HEK293T (cell line): ENCODE measurements around the gene FAM227A.
A peak's percentile ranks its signal among the peaks of the same experiment; 100 is the strongest.

Experiments
- CTCF ChIA-PET: fragments of 350-600 bp; formaldehyde crosslinking; extraction: SDS; loops from one replicate; lab custom pipeline; 2021; ENCODE audit warnings: antibody characterized with exemption, inconsistent platforms; lab: Yijun Ruan, JAX
- POLR2A ChIA-PET: fragments of 350-600 bp; formaldehyde crosslinking; extraction: SDS; loops from one replicate; lab custom pipeline; 2020; ENCODE audit warnings: antibody characterized with exemption, inconsistent platforms; lab: Yijun Ruan, JAX
- DNase-seq: peaks from one replicate; pipeline ENCODE4 v3.0.0; 2012; ENCODE audit warnings: mixed read lengths; ENCODE audit errors: extremely low spot score
- ARNT ChIP-seq: fragments of 450-650 bp; IDR thresholded peaks from 2 replicates; pipeline ENCODE4 v1.6.1; 2017; ENCODE audit warnings: mild to moderate bottlenecking
- BHLHE40 ChIP-seq: fragments of 450-650 bp; IDR thresholded peaks from 2 replicates; pipeline ENCODE4 v1.6.1; 2016; ENCODE audit warnings: mild to moderate bottlenecking, moderate library complexity, borderline replicate concordance
- CTBP1 ChIP-seq: fragments of 450-650 bp; IDR thresholded peaks from 2 replicates; pipeline ENCODE4 v1.6.1; 2016; ENCODE audit warnings: borderline replicate concordance
- ELF4 ChIP-seq: fragments of 450-650 bp; IDR thresholded peaks from 2 replicates; pipeline ENCODE4 v1.6.1; 2017; ENCODE audit warnings: antibody characterized with exemption
- FOXA1 ChIP-seq: fragments of 450-650 bp; IDR thresholded peaks from 2 replicates; pipeline ENCODE4 v1.6.1; 2016; ENCODE audit warnings: mild to moderate bottlenecking
- FOXK2 ChIP-seq: fragments of 450-650 bp; IDR thresholded peaks from 2 replicates; pipeline ENCODE4 v1.6.1; 2016; ENCODE audit warnings: mild to moderate bottlenecking
- FOXM1 ChIP-seq: fragments of 450-650 bp; IDR thresholded peaks from 2 replicates; pipeline ENCODE4 v1.6.1; 2017; ENCODE audit warnings: mild to moderate bottlenecking, borderline replicate concordance
- HDGF ChIP-seq: fragments of 450-650 bp; IDR thresholded peaks from 2 replicates; pipeline ENCODE4 v1.6.1; 2017; ENCODE audit warnings: antibody characterized with exemption, borderline replicate concordance
- L3MBTL2 ChIP-seq: fragments of 450-650 bp; conservative IDR thresholded peaks from 2 replicates; pipeline ENCODE4 v1.6.1; 2016; ENCODE audit warnings: mild to moderate bottlenecking
- LEF1 ChIP-seq: fragments of 450-650 bp; IDR thresholded peaks from 2 replicates; pipeline ENCODE4 v1.6.1; 2017; ENCODE audit warnings: mild to moderate bottlenecking, borderline replicate concordance
- NFRKB ChIP-seq: fragments of 450-650 bp; IDR thresholded peaks from 2 replicates; pipeline ENCODE4 v1.6.1; 2016; ENCODE audit warnings: mild to moderate bottlenecking, moderate library complexity
- SP1 ChIP-seq: fragments of 450-650 bp; IDR thresholded peaks from 2 replicates; pipeline ENCODE4 v1.6.1; 2017
- SUZ12 ChIP-seq: fragments of 450-650 bp; IDR thresholded peaks from 2 replicates; pipeline ENCODE4 v1.6.1; 2016; ENCODE audit warnings: mild to moderate bottlenecking
- TARDBP ChIP-seq: fragments of 450-650 bp; IDR thresholded peaks from 2 replicates; pipeline ENCODE4 v1.6.1; 2016
- ZNF384 ChIP-seq: fragments of 450-650 bp; IDR thresholded peaks from 2 replicates; pipeline ENCODE4 v1.6.1; 2016
- TF ChIP-seq, protein P1 (sequence below): fragments of 450-650 bp; IDR thresholded peaks from 2 replicates; pipeline ENCODE4 v1.6.1; 2016

FAM227A gene

DNA sequence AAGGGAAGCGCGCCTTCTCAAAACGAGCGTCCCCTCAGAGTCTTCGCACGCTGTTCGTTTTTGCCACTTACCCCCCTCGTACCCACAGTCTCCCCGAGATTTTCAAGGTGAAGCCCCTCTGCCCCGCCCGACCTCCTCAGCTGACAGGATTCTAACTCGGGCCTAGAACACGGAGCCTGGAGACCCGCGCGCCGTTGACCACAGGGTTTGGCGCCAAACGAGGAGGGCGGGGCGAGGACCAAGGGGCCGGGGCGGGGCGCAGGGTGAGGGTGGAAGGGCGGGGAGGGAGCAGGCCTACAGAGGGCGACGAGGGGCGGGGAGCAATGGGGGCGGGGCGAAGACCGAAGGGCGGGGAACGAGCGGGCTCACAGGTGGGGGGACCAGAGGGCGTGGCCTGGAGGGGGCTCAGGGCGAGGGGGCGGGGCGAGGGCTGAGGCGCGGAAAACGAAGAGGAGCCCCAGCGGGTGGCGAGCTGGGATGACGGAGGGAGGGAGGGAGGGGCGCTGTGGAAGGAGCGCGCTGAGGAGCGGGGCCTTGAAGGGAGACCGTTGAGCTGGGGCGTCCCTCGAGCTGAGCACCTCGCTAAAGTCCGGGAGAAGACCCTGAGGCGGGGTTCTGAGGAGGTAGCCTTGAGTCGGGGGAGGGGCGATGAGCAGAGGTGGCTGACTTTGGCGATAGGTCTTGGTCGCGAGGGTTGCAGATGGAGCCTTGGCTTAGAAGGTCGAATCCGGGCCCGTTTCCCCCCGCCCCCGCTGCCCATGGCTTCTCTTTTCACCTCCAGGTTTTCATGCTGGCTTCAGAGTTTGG, 86.0 kb downstream of the FAM227A start, which contains the start of gene DMC1:
DMC1 (minus strand) TSS at position 212 of the 807 bp plus-strand sequence. CDS start 1,927 bp downstream, outside the sequence.
- POLR2A ChIA-PET, result interaction anchor here (0.6 to 2.0 kb wide), 7 partner anchors 47 to 169 kb away, joined by 3 to 12 read pairs (median 4); partner anchors contain the start of gene GTPBP1
- DNase-seq, result peak; percentile 100
- CTCF ChIA-PET, result interaction anchor here (0.6 kb wide), 1 partner anchor 51 kb away, joined by 3 read pairs; no protein-coding TSS in a partner anchor
- TF ChIP-seq L3MBTL2 (peak; percentile 88), SP1 (no peak)

DNA sequence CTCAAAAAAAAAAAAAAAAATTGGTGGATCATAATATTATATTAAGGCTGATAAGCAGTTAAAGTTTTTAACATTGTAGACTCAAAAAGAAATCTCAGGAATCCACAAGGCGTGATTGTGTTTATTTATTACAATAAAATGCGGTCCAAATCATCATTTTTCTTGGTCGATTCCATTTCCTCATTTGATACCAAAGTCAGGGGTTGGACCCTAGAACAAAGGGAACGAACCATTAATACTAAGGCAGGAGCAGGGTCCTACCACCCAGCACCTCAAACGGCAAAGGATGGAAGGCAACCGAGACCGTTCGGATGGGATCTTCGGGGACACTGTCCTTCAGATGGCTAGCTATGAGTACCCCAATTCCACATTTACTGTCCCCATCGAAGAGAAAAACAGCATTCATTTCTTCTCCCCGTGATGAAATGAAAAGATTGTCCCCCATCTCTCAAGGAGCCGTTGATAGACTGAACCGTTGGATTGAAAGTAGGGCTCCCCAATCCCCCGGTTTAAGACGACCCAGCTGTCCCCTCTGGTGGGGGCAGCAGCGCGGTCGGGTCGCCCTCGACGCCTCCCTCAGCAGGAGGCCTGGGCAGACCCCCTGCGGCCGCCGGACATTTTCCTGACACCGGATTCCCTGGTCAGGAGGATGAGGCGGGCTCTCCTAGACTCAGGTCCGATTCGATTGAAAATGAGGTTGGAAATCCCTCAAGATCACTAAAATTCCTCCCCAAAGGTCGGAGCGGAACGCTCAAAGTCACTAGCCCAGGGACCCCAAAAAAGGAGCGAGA, 86.8 kb downstream of the FAM227A start:
- peak; percentile 52 for DNase-seq
- TF ChIP-seq ZNF384 (no peak), SP1 (no peak), FOXA1 (no peak), LEF1 (no peak), FOXM1 (no peak), BHLHE40 (no peak), ARNT (no peak), SUZ12 (no peak), ELF4 (no peak), NFRKB (no peak), TARDBP (no peak), HDGF (no peak), L3MBTL2 (no peak), FOXK2 (no peak), CTBP1 (no peak)
- TF ChIP-seq, protein P1, sequence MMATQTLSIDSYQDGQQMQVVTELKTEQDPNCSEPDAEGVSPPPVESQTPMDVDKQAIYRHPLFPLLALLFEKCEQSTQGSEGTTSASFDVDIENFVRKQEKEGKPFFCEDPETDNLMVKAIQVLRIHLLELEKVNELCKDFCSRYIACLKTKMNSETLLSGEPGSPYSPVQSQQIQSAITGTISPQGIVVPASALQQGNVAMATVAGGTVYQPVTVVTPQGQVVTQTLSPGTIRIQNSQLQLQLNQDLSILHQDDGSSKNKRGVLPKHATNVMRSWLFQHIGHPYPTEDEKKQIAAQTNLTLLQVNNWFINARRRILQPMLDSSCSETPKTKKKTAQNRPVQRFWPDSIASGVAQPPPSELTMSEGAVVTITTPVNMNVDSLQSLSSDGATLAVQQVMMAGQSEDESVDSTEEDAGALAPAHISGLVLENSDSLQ, result no peak
- POLR2A ChIA-PET, result interaction anchor here (0.8 to 2.0 kb wide), 3 partner anchors 47 to 106 kb away, joined by 3 to 5 read pairs (median 5); no protein-coding TSS in a partner anchor
- CTCF ChIA-PET, result no interaction called here

DNA sequence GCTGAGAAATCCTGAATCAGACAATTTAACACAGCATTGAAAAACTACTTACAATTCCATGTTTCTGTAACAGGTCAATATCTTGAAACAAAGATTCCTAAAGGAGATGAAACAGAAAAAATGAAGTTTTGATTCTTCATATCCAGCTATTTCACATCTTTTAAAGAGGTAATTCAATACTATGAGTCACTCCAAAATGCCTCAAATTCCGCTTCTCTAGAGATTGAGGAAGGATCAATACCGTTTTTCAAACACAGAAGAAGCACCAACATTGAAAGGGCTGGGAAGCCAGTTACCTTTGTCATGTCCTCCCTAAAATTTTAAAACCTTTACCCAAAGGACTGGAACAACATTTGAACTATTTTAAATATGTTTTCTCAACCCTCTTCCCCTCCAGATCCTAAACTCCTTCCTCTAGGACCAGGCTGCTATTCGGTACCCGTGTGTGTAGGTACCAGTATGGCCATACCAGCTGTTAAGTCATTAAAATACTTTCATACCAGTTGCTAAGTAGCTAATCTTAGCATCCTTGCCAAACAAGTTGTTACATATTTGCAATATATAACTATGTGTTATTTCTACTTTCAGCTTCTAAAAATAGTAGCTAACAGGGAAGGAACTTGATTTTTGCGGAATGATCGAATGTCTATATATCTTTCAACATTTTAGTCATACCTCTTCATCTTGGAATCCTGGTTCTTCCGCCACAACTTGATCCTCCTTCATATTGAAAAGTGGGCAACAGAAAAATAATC, 88.5 kb downstream of the FAM227A start:
- CTCF ChIA-PET, result interaction anchor here (0.8 kb wide), 1 partner anchor 153 kb away, joined by 3 read pairs; no protein-coding TSS in a partner anchor
- TF ChIP-seq ELF4 (no peak), CTBP1 (no peak), SP1 (no peak), HDGF (no peak)
- TF ChIP-seq, protein P1, result no peak
- POLR2A ChIA-PET, result interaction anchor here (0.6 to 1.2 kb wide), 2 partner anchors 36 to 53 kb away, joined by 3 to 4 read pairs; no protein-coding TSS in a partner anchor
- DNase-seq, result no peak

DNA sequence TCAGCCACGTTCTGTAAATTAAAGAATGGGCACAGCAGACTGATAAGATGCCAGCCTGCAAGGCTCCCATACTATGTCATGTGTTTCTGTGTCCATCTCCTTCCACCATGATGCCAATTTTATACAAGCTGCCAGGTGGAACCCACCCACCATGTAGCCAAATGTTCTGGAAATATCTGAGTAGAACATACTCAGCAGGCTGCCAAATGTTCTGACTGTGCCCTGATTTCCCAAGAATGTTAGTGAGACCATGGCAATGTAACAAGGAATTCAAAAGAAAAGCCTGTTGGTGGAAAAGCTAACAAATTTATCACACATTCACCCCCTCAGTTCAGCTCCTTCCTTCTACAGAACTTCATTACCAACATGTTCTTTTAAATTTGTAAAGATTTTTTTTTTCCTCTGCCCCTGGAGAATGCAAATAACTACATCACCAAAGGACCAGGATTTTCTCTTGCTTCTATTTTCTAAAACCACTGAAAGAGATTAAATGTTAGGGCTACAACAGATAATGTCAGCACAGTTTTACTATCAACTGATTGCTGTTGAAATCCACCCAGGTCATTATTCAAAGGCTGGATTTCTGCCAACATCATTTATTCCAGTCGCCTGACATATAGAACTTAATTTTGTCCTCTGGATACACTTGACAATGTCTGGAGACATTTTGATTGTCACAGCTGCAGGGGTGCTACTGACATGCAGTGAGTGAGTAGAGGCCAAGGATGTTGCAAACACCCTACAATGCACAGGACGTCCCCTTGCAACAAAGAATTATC, 89.3 kb downstream of the FAM227A start:
- no peak for DNase-seq
- ChIA-PET CTCF (no interaction called here), POLR2A (no interaction called here)
- TF ChIP-seq SUZ12, result no peak
- TF ChIP-seq, protein P1, result peak; percentile 50; the same call in 1 of the 2 replicates

DNA sequence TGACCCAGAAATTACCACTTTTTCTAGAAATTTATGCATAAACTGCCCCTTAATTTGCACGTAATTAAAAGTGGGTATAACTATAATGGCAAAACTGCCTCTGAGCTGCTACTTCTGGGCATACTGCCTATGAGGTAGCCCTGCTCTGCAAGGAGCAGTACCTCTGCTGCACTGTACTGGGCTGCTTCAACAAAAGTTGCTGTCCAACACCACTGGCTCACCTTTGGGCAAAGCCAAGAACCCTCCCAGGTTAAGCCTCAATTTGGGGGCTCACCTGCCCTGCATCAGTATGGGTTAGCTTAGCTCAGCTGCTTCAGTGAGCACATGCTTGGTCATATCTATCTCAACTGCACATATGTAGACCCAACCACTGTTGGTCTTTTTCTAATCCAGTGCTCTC, 90.8 kb downstream of the FAM227A start:
- ChIA-PET CTCF (interaction anchor here (0.6 kb wide), 2 partner anchors 25 to 169 kb away, joined by 3 read pairs; no protein-coding TSS in a partner anchor), POLR2A (interaction anchor here (1.0 kb wide), 1 partner anchor 64 kb away, joined by 3 read pairs; no protein-coding TSS in a partner anchor)
- DNase-seq, result no peak
- no peak for TF ChIP-seq ELF4
- no peak for TF ChIP-seq SP1
- no peak for TF ChIP-seq LEF1
- no peak for TF ChIP-seq HDGF
- TF ChIP-seq BHLHE40, result no peak
- no peak for TF ChIP-seq SUZ12
- no peak for TF ChIP-seq L3MBTL2
- TF ChIP-seq ZNF384, result no peak
- no peak for TF ChIP-seq FOXM1
- TF ChIP-seq ARNT, result no peak
- TF ChIP-seq CTBP1, result no peak
- TF ChIP-seq TARDBP, result no peak
- TF ChIP-seq FOXK2, result no peak
- TF ChIP-seq NFRKB, result no peak
- TF ChIP-seq FOXA1, result no peak
- TF ChIP-seq, protein P1, result no peak
